DOHH2 (cell line): ENCODE results near the gene COL1A2.

Experiments
- EZH2phosphoT487 ChIP-seq: fragments of 200-600 bp; sonication (generic); IDR thresholded peaks from 2 replicates; pipeline ENCODE4 v1.6.1; 2017; ENCODE audit warnings: borderline replicate concordance, mild to moderate bottlenecking, antibody characterized with exemption, low read length, moderate library complexity, mixed read lengths
- TF ChIP-seq, protein P1 (sequence below): fragments of 200-600 bp; sonication (generic); IDR thresholded peaks from one replicate; pipeline ENCODE4 v1.5.1; 2014; ENCODE audit warnings: antibody characterized with exemption, mild to moderate bottlenecking, low read depth, low read length; ENCODE audit not compliant: poor library complexity, severe bottlenecking

DNA sequence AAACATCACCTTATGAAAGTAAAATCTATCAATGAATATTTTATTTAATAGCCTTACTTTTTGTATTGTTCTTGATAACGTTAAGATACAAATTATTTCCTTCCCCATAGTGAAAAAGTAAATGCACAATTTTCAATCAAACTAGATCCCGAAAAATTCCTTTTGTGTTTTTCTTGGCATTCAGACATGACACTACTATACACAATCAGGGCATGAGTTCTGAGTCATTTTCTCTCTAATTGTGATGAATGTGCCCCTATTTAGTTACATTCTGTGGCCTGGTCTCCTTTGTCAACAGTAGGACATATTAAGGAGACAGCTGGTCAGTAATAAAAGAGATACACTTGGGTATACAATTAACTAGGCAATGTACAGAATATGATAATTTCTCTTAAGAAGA lies 19.8 kb downstream of the COL1A2 start:
- TF ChIP-seq, protein P1, sequence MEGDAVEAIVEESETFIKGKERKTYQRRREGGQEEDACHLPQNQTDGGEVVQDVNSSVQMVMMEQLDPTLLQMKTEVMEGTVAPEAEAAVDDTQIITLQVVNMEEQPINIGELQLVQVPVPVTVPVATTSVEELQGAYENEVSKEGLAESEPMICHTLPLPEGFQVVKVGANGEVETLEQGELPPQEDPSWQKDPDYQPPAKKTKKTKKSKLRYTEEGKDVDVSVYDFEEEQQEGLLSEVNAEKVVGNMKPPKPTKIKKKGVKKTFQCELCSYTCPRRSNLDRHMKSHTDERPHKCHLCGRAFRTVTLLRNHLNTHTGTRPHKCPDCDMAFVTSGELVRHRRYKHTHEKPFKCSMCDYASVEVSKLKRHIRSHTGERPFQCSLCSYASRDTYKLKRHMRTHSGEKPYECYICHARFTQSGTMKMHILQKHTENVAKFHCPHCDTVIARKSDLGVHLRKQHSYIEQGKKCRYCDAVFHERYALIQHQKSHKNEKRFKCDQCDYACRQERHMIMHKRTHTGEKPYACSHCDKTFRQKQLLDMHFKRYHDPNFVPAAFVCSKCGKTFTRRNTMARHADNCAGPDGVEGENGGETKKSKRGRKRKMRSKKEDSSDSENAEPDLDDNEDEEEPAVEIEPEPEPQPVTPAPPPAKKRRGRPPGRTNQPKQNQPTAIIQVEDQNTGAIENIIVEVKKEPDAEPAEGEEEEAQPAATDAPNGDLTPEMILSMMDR: no peak
- no peak for TF ChIP-seq EZH2phosphoT487
